HepG2 (cell line): ENCODE measurements around the gene MVB12A. TPM values are rescaled to one million over a fixed set of nuclear protein-coding genes. Genes with fewer than 3 reads are reported as not detected.

Source experiments
- CCAR2 ChIP-seq: fragments of 200-400 bp; formaldehyde crosslinking; optimal IDR thresholded peaks from 2 replicates; pipeline ENCODE3; 2018; ENCODE audit warnings: low read depth, mild to moderate bottlenecking, low read length, moderate library complexity
- ELF4 ChIP-seq: sonication (generic); formaldehyde crosslinking; IDR thresholded peaks from 2 replicates; pipeline ENCODE4 v1.5.0; 2020; ENCODE audit warnings: missing genetic modification reagents, mild to moderate bottlenecking, moderate library complexity, borderline replicate concordance
- FOSL1 ChIP-seq: sonication (generic); formaldehyde crosslinking; IDR thresholded peaks from 2 replicates; pipeline ENCODE4 v1.9.0; 2021; ENCODE audit warnings: missing genetic modification reagents, borderline replicate concordance
- GPBP1L1 ChIP-seq: sonication (generic); formaldehyde crosslinking; IDR thresholded peaks from 2 replicates; pipeline ENCODE4 v1.5.0; 2020; ENCODE audit warnings: mild to moderate bottlenecking, missing genetic modification reagents
- MAZ ChIP-seq, 2 experiments: sonication (generic) in 1 of 2; formaldehyde crosslinking in 1 of 2; IDR thresholded peaks; 2 replicates each; pipeline versions ENCODE4 v1.5.0 to v1.6.1; 2012 to 2020; ENCODE audit warnings: low read depth in 2 of 2, mild to moderate bottlenecking in 2 of 2, borderline replicate concordance in 1 of 2, improper control_type of control experiment in 1 of 2, low read length in 1 of 2, missing genetic modification reagents in 1 of 2, moderate library complexity in 1 of 2
- PCBP1 ChIP-seq: fragments of 200-400 bp; formaldehyde crosslinking; IDR thresholded peaks from 2 replicates; pipeline ENCODE4 v1.6.1; 2017; ENCODE audit warnings: mild to moderate bottlenecking, low read depth, low read length, borderline replicate concordance
- PRDM10 ChIP-seq: sonication (generic); formaldehyde crosslinking; IDR thresholded peaks from 2 replicates; pipeline ENCODE4 v1.4.0; 2020; ENCODE audit warnings: low read depth, missing genetic modification reagents
- STAT6 ChIP-seq: sonication (generic); formaldehyde crosslinking; IDR thresholded peaks from 2 replicates; pipeline ENCODE4 v1.4.0; 2020; ENCODE audit warnings: missing genetic modification reagents, mild to moderate bottlenecking, borderline replicate concordance
- ZNF329 ChIP-seq: sonication (generic); formaldehyde crosslinking; IDR thresholded peaks from 2 replicates; pipeline ENCODE4 v1.9.0; 2021; ENCODE audit warnings: low read depth, mild to moderate bottlenecking, missing genetic modification reagents
- ZNF350 ChIP-seq: sonication (generic); formaldehyde crosslinking; IDR thresholded peaks from 2 replicates; pipeline ENCODE4 v1.4.0; 2020; ENCODE audit warnings: mild to moderate bottlenecking, low read depth, missing genetic modification reagents, borderline replicate concordance
- polyA plus RNA-seq, 8 experiments: library from polyadenylated mRNA; depleted of rRNA in 3 of 8; stranded (reverse) in 7 of 8; unstranded in 1 of 8; fragments of >200 nt; fragmentation: Illumina TruSeq in 4 of 8; extraction: Trizol in 4 of 8; gene quantifications; 2 replicates each; pipeline versions ENCODE4 v1.2.1 to v1.2.3, GENCODE V29; 2011 to 2016; ENCODE audit warnings: low read depth in 4 of 8, missing spikeins in 1 of 8, mixed read lengths in 1 of 8; ENCODE audit not compliant: insufficient read depth in 1 of 8
- total RNA-seq, 5 experiments: library from RNA; depleted of rRNA; stranded (reverse); fragments of >200 nt; fragmentation: Illumina TruSeq; extraction: Trizol; gene quantifications; 2 replicates each; pipeline ENCODE4 v1.2.3, GENCODE V29; 2016; ENCODE audit warnings: low read depth in 1 of 5
- TF ChIP-seq, protein P1 (sequence below): sonication (generic); formaldehyde crosslinking; conservative IDR thresholded peaks from 2 replicates; pipeline ENCODE4 v1.4.0; 2020; ENCODE audit warnings: mild to moderate bottlenecking, missing genetic modification reagents, moderate library complexity
- TF ChIP-seq, protein P2 (sequence below), 2 experiments: fragments of 450-650 bp in 1 of 2; sonication (generic) in 1 of 2; formaldehyde crosslinking; IDR thresholded peaks; 2 replicates each; pipeline versions ENCODE4 v1.5.0 to v1.8.0; 2020 to 2022; ENCODE audit warnings: mild to moderate bottlenecking in 1 of 2, missing genetic modification reagents in 1 of 2

The MVB12A gene
- total and polyA plus RNA-seq, 2 of the 13 experiments (the other 11 are each of a cell fraction or from before 2014, with no cell fraction given): 35.7 to 36.1 TPM

GRCh38 chr19:17405250-17406045, 14.4 kb upstream of the MVB12A start, which contains the start of gene BST2 (continued):
- TF ChIP-seq STAT6 (CRISPR knock-in tag) (0 out of 2 replicates have a peak, but pooled peaks have one; percentile 57), GPBP1L1 (CRISPR knock-in tag) (no peak), PCBP1 (no peak), MAZ (IDR thresholded peaks at IDR 0.05; ENCODE audit: borderline replicate concordance, low read depth, low read length) (no peak), MAZ (CRISPR knock-in tag; IDR thresholded peaks at IDR 0.05; ENCODE audit: low read depth) (peak; percentile 57; the same call in 1 of the 2 replicates), ZNF350 (peak; percentile 56; the same call in 1 of the 2 replicates), ZNF329 (peak; percentile 91), CCAR2 (no peak), FOSL1 (CRISPR knock-in tag) (no peak), PRDM10 (CRISPR knock-in tag) (0 out of 2 replicates have a peak, but pooled peaks have one; percentile 58), ELF4 (CRISPR knock-in tag) (peak; percentile 92)
- TF ChIP-seq, protein P1, sequence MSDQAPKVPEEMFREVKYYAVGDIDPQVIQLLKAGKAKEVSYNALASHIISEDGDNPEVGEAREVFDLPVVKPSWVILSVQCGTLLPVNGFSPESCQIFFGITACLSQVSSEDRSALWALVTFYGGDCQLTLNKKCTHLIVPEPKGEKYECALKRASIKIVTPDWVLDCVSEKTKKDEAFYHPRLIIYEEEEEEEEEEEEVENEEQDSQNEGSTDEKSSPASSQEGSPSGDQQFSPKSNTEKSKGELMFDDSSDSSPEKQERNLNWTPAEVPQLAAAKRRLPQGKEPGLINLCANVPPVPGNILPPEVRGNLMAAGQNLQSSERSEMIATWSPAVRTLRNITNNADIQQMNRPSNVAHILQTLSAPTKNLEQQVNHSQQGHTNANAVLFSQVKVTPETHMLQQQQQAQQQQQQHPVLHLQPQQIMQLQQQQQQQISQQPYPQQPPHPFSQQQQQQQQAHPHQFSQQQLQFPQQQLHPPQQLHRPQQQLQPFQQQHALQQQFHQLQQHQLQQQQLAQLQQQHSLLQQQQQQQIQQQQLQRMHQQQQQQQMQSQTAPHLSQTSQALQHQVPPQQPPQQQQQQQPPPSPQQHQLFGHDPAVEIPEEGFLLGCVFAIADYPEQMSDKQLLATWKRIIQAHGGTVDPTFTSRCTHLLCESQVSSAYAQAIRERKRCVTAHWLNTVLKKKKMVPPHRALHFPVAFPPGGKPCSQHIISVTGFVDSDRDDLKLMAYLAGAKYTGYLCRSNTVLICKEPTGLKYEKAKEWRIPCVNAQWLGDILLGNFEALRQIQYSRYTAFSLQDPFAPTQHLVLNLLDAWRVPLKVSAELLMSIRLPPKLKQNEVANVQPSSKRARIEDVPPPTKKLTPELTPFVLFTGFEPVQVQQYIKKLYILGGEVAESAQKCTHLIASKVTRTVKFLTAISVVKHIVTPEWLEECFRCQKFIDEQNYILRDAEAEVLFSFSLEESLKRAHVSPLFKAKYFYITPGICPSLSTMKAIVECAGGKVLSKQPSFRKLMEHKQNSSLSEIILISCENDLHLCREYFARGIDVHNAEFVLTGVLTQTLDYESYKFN: peak; percentile 32; the same call in 1 of the 2 replicates
- TF ChIP-seq, protein P2, sequence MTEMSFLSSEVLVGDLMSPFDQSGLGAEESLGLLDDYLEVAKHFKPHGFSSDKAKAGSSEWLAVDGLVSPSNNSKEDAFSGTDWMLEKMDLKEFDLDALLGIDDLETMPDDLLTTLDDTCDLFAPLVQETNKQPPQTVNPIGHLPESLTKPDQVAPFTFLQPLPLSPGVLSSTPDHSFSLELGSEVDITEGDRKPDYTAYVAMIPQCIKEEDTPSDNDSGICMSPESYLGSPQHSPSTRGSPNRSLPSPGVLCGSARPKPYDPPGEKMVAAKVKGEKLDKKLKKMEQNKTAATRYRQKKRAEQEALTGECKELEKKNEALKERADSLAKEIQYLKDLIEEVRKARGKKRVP (CRISPR knock-in tag; IDR thresholded peaks at IDR 0.05): peak in 1 of 2 experiments; percentile 56; a peak in 1 of 4 replicates
